HG03139 (cell line): ENCODE data around the gene HTRA3.

Source experiments
- ATAC-seq: cut with Tn5 transposase; IDR thresholded peaks from one replicate; pipeline ENCODE4 v1.9.1; 2021; ENCODE audit not compliant: unreplicated experiment

Gene HTRA3

DNA sequence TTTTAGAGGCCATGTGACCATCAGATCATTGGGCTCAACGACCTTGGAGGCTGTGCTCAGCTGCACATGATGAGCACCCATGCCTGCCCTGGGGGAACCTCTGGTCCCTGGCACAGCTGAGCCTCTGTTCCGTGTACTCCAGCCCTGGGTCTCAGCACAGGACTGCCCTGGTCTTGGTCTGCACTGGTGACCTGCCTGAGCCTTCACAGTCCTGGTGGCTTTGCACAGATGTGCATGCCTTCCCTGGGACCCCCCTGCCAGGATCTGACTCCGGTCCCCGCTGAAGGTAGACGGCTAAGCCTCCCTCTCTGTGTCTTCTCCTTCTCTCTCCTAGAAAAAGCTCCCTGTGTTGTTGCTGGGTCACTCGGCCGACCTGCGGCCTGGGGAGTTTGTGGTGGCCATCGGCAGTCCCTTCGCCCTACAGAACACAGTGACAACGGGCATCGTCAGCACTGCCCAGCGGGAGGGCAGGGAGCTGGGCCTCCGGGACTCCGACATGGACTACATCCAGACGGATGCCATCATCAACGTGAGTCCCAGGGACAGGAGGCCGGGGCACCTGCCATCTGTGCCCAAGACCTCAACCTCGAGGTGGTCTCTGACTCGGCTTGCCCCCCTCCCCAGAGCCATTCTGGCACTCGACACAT, 21.6 kb downstream of the HTRA3 start:
- ATAC-seq: no peak

DNA sequence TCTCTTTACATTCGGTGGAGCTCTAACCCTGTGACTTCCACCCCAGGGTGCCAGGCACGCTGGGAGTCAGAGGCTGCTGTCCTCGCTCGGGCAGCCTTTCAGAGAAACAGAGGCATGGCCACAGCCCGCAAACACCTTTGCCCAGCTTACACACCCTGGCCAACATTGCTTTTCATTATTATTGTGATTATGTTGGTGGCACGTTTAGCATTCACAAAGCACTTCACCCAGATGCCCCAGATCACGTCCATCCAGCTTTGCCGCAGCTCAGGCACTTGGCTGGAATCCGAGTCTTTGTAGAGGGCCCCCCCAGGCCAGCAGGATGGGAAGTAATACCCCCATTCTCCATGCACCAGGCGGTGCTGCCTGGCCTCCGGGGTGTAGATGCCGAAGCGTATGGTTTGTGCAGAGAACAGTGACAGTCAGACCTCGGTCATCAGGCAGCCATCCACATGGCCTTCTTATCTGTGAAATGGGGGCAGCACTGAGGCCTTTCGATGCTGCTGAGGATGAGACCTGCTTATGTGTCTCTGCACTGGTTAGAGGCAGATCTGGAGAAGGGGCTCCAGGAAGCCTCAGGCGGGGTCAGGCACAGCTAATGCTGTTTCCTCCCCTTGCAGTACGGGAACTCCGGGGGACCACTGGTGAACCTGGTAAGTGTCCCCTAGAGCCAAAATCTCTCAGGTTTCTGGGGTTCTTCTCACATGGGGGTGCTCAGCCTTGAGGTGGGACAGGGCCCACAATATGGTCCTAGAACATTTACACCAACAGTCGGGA, 22.3 kb downstream of the HTRA3 start:
- ATAC-seq: no peak

DNA sequence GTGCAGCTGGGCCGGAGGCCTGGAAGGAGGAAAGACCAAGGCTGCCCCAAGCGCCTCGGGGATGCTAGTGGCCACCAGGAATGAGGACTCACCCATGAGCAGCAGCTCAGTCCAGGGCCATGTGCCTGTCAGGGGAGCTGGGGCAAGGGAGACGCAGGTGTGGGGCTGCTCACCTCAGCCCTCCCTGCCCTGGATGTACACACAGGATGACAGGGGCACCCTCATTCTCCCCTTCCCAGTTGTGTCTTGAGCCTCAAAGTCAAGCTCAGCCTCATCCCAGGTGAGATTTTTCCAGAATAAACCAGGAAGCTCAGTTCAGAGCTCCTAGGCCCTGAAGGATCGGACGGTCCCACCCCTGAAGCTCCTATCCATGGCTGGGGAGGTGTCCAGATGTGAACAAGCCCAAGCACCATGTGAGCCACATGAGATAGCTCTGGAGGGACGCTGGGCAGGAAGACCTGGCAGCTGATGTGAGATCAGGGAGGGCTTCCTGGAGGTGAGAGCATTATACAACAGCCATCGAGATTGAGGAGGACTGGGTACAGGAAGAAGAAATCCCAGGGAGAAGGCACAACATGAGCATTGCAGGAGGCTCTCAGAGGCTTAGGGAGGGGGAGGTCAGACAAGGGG, 23.0 kb downstream of the HTRA3 start:
- ATAC-seq: no peak

GRCh38 chr4:8293131-8293975, 23.8 kb downstream of the HTRA3 start:
- no peak for ATAC-seq

- ATAC-seq: no peak
Measured at GRCh38 chr4:8294036-8294435, 24.5 kb downstream of the HTRA3 start.

GRCh38 chr4:8294775-8295174, 25.2 kb downstream of the HTRA3 start:
- ATAC-seq: no peak

GRCh38 chr4:8295471-8295870, 25.9 kb downstream of the HTRA3 start:
- no peak for ATAC-seq

DNA sequence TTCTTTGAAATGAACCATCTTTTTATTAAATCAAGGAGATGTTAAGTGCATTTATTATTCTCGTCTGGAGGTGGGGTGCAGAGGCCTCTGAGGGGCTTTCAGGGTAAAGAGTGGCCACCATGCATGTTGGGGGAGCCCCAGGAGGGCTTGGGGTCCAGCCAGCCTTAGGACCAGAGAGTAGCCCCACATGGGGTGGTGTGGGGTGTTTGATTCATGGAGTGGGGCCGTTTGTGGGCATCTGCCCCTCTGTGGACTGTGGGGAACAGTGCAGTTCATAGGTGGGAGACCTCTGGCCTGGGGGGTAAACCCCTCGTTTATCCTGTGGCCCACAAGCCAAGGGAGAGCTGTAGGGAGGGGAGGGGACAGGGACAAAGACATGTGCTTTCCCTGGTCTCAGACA, 26.9 kb downstream of the HTRA3 start:
- no peak for ATAC-seq

- ATAC-seq: no peak
Measured at GRCh38 chr4:8297141-8297601, 27.6 kb downstream of the HTRA3 start.

GRCh38 chr4:8297691-8298485, 28.3 kb downstream of the HTRA3 start:
- ATAC-seq: no peak

- ATAC-seq: no peak
Measured at GRCh38 chr4:8300832-8301231, 31.3 kb downstream of the HTRA3 start.

DNA sequence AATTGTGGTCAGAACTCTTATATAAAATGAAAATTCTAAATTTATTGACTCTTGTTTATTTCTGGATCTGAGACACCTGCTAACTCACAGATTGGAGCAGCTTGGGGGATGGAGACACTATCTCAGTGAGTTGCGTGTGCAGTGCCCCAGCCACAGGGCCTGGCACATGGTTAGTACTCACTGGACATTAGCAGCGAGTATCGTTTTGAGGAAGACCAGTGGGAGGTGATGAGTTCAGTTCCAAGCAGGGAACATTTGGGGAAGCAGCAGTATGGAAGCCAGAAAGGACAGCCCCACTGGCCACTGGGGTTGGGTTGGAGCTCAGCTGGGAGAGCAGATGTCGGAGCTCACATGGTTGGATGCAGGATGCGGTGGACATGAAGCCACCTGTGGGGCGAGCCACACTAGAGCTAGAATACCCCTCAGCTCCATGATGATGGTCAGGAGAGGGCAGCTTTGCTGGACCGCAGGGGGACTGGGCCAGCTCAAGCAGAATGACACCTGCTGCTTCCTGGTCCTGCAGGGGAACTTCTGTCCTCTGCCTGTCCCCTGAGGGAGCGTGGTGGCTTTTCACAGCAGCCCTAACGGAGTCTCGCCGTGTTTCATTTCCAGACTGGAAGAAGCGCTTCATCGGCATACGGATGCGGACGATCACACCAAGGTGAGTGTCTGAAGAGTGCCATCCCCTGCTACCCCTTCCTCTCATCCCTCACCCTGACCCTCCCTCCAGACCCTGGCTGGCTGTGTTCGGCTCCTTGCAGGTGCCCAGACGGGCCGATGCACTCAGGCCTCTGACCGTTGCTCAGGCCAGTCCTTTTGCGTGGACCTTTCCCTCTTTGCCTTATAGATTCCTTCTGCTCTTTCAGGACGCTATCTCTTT, 32.5 kb downstream of the HTRA3 start:
- ATAC-seq: no peak

- no peak for ATAC-seq
Measured at GRCh38 chr4:8303081-8303480, 33.5 kb downstream of the HTRA3 start.

DNA sequence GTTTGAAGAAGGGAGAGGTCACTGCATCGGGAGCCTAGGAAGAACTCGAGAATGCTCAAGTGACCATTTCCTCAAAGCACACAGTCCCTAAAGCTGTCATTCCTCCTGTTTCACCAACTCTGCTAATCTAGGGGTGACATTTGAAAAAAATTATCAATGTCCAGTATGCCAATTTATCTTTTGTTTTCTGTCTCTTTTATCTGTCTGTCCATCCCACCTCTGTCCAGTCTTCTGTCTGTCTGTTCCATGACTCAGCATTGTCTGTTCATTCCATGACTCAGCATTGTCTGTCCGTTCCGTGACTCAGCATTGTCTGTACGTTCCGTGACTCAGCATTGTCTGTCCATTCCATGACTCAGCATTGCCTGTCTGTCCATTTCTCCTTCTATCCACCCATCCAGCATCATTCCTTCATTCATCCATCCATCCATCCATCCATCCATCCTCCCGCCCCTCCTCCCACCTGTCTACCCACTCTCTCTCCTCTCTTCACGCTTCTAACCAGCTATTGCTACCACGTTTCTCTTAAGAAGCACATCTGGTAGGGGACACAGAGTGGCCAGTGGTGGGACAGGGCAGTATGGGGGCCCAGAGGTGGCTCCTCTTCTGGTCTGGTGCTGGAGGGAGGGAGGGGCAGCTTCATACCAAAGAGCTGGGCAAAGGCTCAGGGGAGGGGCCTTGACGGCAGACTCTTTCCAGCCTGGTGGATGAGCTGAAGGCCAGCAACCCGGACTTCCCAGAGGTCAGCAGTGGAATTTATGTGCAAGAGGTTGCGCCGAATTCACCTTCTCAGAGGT, 34.1 kb downstream of the HTRA3 start:
- no peak for ATAC-seq

DNA sequence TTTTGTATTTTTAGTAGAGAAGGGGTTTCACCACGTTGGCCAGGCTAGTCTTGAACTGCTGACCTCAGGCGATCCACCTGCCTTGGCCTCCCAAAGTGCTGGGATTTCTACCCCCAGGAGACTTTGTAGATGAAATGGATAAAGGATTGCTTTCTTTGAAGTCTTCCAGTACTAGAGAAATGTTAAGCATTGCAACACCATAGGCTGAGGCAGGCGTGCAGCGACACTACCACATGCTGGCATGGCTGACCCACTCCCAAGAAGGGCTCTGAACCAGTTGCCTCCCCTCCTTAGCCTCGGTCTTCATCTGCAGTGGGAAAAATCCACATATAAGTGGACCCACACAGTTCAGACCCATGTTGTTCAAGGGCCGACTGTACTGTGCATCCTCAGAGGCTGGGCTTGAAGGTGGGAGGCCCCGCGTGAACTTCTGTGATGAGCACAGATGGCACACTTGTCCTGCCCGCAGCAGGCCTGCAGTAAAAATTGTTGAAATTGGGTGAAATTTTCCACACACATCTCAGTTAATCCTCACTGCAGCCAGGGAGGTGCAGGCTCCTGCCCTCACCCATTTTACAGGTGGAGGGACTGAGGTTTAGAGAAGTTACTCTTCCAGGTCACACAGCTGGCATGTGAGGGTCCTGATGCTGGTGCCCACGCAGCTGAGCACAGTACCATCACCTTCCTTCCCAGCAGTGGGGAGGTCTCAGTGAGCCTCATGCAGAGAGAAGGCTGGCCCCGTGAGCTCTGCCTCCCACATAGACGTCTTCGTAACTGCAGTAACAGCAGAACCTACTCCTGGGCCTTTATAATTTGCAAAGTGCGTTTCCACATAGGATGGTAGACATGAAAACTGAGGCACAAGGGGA, 35.5 kb downstream of the HTRA3 start:
- ATAC-seq: no peak

- ATAC-seq: no peak
Measured at GRCh38 chr4:8305851-8306471, 36.4 kb downstream of the HTRA3 start.

DNA sequence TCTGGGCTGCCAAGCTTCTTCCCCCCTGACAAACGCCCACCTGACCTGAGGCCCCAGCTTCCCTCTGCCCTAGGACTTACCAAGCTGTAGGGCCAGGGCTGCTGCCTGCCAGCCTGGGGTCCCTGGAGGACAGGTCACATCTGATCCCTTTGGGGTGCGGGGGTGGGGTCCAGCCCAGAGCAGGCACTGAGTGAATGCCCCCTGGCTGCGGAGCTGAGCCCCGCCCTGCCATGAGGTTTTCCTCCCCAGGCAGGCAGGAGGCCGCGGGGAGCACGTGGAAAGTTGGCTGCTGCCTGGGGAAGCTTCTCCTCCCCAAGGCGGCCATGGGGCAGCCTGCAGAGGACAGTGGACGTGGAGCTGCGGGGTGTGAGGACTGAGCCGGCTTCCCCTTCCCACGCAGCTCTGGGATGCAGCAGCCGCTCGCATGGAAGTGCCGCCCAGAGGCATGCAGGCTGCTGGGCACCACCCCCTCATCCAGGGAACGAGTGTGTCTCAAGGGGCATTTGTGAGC, 37.0 kb downstream of the HTRA3 start:
- ATAC-seq: no peak
